Measurements from ENCODE around the gene LAMA1.

The LAMA1 gene

DNA sequence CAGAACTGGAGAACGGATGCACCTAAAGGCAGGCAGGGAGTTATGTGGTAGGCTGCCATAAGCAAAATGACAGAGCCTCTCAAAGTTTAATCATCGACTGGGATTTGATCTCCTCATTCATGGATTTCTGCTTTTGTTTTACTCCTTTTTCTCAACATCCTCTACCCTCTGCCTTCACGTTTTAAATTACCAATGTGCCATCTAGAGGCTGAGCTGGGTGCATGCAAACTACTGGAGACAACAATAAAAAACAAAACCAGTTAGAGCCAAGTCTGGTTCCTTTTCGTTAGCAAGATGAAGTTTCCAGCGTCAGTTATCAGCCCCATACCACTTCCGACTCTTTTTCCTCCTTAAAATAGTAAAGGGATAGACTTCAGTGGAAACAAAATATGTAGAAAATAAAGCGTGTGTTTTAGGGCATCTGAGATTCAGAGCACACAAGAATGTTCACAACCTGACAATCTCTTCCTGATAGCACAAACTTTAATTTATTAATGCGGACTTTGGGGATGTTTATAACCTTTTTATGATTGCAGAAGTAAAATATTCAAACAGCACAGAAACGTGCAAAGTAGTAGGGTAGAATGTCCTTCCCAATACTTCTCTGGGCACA lies 117.0 kb downstream of the LAMA1 start:
- Histone ChIP-seq H3K4me2 (ENCODE audit: low read length) (no peak overlapping the region), H3K4me1 (no peaks in the 10 kb centered on the region), H3K9ac (no peak overlapping the region), H3K27ac (no peak overlapping the region), H3K79me2 (no peaks in the 10 kb centered on the region), H3K27me3 (ENCODE audit: control insufficient read depth, insufficient read depth, low read length) (no peaks in the 10 kb centered on the region), H3K36me3 (ENCODE audit: control insufficient read depth, insufficient read depth, low read length) (no peaks in the 10 kb centered on the region), H3K9me3 (ENCODE audit: control insufficient read depth, low read length) (no peaks in the 10 kb centered on the region), H2AFZ (no peak overlapping the region), H3K4me3 (ENCODE audit: low read depth, low read length) (no peak overlapping the region)
- TF ChIP-seq, protein P1, sequence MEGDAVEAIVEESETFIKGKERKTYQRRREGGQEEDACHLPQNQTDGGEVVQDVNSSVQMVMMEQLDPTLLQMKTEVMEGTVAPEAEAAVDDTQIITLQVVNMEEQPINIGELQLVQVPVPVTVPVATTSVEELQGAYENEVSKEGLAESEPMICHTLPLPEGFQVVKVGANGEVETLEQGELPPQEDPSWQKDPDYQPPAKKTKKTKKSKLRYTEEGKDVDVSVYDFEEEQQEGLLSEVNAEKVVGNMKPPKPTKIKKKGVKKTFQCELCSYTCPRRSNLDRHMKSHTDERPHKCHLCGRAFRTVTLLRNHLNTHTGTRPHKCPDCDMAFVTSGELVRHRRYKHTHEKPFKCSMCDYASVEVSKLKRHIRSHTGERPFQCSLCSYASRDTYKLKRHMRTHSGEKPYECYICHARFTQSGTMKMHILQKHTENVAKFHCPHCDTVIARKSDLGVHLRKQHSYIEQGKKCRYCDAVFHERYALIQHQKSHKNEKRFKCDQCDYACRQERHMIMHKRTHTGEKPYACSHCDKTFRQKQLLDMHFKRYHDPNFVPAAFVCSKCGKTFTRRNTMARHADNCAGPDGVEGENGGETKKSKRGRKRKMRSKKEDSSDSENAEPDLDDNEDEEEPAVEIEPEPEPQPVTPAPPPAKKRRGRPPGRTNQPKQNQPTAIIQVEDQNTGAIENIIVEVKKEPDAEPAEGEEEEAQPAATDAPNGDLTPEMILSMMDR (IDR thresholded peaks at IDR 0.05), result no peak

DNA sequence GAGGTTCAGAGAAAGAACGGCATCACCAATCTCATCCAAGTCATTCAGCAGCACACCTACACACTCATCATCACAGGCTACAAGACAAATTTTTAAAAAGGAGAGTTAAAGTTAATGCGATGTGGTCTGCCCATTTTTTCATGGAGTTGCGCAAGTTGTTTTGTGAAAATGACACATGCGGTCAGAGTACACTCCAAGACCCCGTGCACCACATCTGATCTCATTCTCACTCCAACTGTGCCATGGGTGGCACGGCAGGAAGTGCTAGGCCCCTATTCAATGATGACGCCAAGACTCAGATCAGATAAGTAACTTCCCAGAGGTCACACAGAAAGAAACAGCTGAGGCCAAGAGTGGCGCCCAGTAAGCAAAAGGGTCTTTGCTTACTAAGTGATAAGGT lies 119.8 kb downstream of the LAMA1 start:
- no peak overlapping the region for H2AFZ ChIP-seq
- no peaks in the 10 kb centered on the region for H3K79me2 ChIP-seq

GRCh38 chr18:6994771-6995430 lies 122.7 kb downstream of the LAMA1 start:
- TF ChIP-seq, protein P1 (IDR thresholded peaks at IDR 0.05), result no peak
- H3K79me2 ChIP-seq, result no peaks in the 10 kb centered on the region
- no peaks in the 10 kb centered on the region for H3K27me3 ChIP-seq (ENCODE audit: control insufficient read depth, insufficient read depth, low read length)
- no peak overlapping the region for H3K4me3 ChIP-seq (ENCODE audit: low read depth, low read length)
- no peak overlapping the region for H3K9ac ChIP-seq
- H2AFZ ChIP-seq, result no peak overlapping the region
- no peaks in the 10 kb centered on the region for H3K9me3 ChIP-seq (ENCODE audit: control insufficient read depth, low read length)
- H3K27ac ChIP-seq, result no peak overlapping the region
- H3K4me1 ChIP-seq, result no peaks in the 10 kb centered on the region
- H3K36me3 ChIP-seq (ENCODE audit: control insufficient read depth, insufficient read depth, low read length), result no peaks in the 10 kb centered on the region
- H3K4me2 ChIP-seq (ENCODE audit: low read length), result no peak overlapping the region

More for the DNA sequence above, 119.8 kb downstream of the LAMA1 start:
- Histone ChIP-seq H3K4me2 (ENCODE audit: low read length) (no peak overlapping the region), H3K4me1 (no peaks in the 10 kb centered on the region), H3K27ac (no peak overlapping the region), H3K9me3 (ENCODE audit: control insufficient read depth, low read length) (no peaks in the 10 kb centered on the region), H3K4me3 (ENCODE audit: low read depth, low read length) (no peak overlapping the region), H3K27me3 (ENCODE audit: control insufficient read depth, insufficient read depth, low read length) (no peaks in the 10 kb centered on the region), H3K9ac (no peak overlapping the region), H3K36me3 (ENCODE audit: control insufficient read depth, insufficient read depth, low read length) (no peaks in the 10 kb centered on the region)
- TF ChIP-seq, protein P1 (IDR thresholded peaks at IDR 0.05), result no peak

- H3K36me3 ChIP-seq (ENCODE audit: control insufficient read depth, insufficient read depth, low read length), result no peaks in the 10 kb centered on the region
- no peak overlapping the region for H3K27ac ChIP-seq
- H3K4me1 ChIP-seq, result no peaks in the 10 kb centered on the region
- no peak overlapping the region for H3K4me2 ChIP-seq (ENCODE audit: low read length)
- H3K9me3 ChIP-seq (ENCODE audit: control insufficient read depth, low read length), result no peaks in the 10 kb centered on the region
- H3K79me2 ChIP-seq, result no peaks in the 10 kb centered on the region
- no peak overlapping the region for H2AFZ ChIP-seq
- TF ChIP-seq, protein P1 (IDR thresholded peaks at IDR 0.05), result no peak
- H3K27me3 ChIP-seq (ENCODE audit: control insufficient read depth, insufficient read depth, low read length), result no peaks in the 10 kb centered on the region
- no peak overlapping the region for H3K4me3 ChIP-seq (ENCODE audit: low read depth, low read length)
- H3K9ac ChIP-seq, result no peak overlapping the region
These were observed 123.4 kb downstream of the LAMA1 start for GRCh38 chr18:6994056-6994770.
